ENCODE results near the gene RBP2. TPM values are rescaled to one million over a fixed set of nuclear protein-coding genes. Genes with fewer than 3 reads are reported as not detected.

The RBP2 gene
- not detected for polyA plus RNA-seq (2013, experiment 1 of 4)
- polyA plus RNA-seq (2013, experiment 2 of 4), result not detected
- polyA plus RNA-seq (2013, experiment 3 of 4), result not detected
- polyA plus RNA-seq (2013, experiment 4 of 4), result not detected

- H3K36me3 ChIP-seq (ENCODE audit: control insufficient read depth, insufficient read depth, low read length), result no peaks in the 10 kb centered on the region
- H3K27me3 ChIP-seq (ENCODE audit: control insufficient read depth, insufficient read depth, low read length, poor library complexity, severe bottlenecking), result no peaks in the 10 kb centered on the region
- H3K4me1 ChIP-seq (ENCODE audit: control insufficient read depth, insufficient read depth, low read length), result no peaks in the 10 kb centered on the region
- H3K4me3 ChIP-seq (ENCODE audit: insufficient read depth, low read depth, low read length), result no peak within 1 kb of the TSS
- no peaks in the 10 kb centered on the region for H3K9me3 ChIP-seq (ENCODE audit: control insufficient read depth, low read length)
- no peak within 1 kb of the TSS for H3K27ac ChIP-seq (ENCODE audit: insufficient read depth, low read depth, low read length, poor library complexity, severe bottlenecking)
- WGBS, 2 experiments, result 91 to 93% methylated on average over 4 of the region's 4 CpGs
These were observed at the start of gene RBP2 for GRCh38 chr3:139476348-139476747. Gene RBP2, minus strand, starts transcription at chr3:139476516. Its CDS starts 57 bp downstream, at chr3:139476459.

- H3K36me3 ChIP-seq (ENCODE audit: control insufficient read depth, insufficient read depth, low read length), result no peaks in the 10 kb centered on the region
- 90% methylated on average over 7 of the region's 7 CpGs for WGBS, 2 experiments
- H3K27me3 ChIP-seq (ENCODE audit: control insufficient read depth, insufficient read depth, low read length, poor library complexity, severe bottlenecking), result no peaks in the 10 kb centered on the region
- H3K4me3 ChIP-seq (ENCODE audit: insufficient read depth, low read depth, low read length), result no peak overlapping the region
- H3K9me3 ChIP-seq (ENCODE audit: control insufficient read depth, low read length), result no peaks in the 10 kb centered on the region
- H3K4me1 ChIP-seq (ENCODE audit: control insufficient read depth, insufficient read depth, low read length), result peaks cover 6% of the 10 kb centered on the region
- H3K27ac ChIP-seq (ENCODE audit: insufficient read depth, low read depth, low read length, poor library complexity, severe bottlenecking), result no peak overlapping the region
These were observed 48.7 kb upstream of the RBP2 start for GRCh38 chr3:139524841-139525636.

- no peak overlapping the region for H3K27ac ChIP-seq (ENCODE audit: insufficient read depth, low read depth, low read length, poor library complexity, severe bottlenecking)
- H3K4me1 ChIP-seq (ENCODE audit: control insufficient read depth, insufficient read depth, low read length), result peaks cover 6% of the 10 kb centered on the region
- no peak overlapping the region for H3K4me3 ChIP-seq (ENCODE audit: insufficient read depth, low read depth, low read length)
- H3K27me3 ChIP-seq (ENCODE audit: control insufficient read depth, insufficient read depth, low read length, poor library complexity, severe bottlenecking), result no peaks in the 10 kb centered on the region
- no peaks in the 10 kb centered on the region for H3K9me3 ChIP-seq (ENCODE audit: control insufficient read depth, low read length)
- no peaks in the 10 kb centered on the region for H3K36me3 ChIP-seq (ENCODE audit: control insufficient read depth, insufficient read depth, low read length)
- 0% methylated on average over 1 of the region's 1 CpG for WGBS, 2 experiments
These were observed 47.4 kb upstream of the RBP2 start for GRCh38 chr3:139523718-139524117.

GRCh38 chr3:139523166-139523565 lies 46.9 kb upstream of the RBP2 start:
- H3K4me3 ChIP-seq (ENCODE audit: insufficient read depth, low read depth, low read length), result no peak overlapping the region

GRCh38 chr3:139522421-139522820 lies 46.1 kb upstream of the RBP2 start:
- Histone ChIP-seq H3K27me3 (ENCODE audit: control insufficient read depth, insufficient read depth, low read length, poor library complexity, severe bottlenecking) (no peaks in the 10 kb centered on the region), H3K4me3 (ENCODE audit: insufficient read depth, low read depth, low read length) (no peak overlapping the region), H3K9me3 (ENCODE audit: control insufficient read depth, low read length) (no peaks in the 10 kb centered on the region), H3K4me1 (ENCODE audit: control insufficient read depth, insufficient read depth, low read length) (peaks cover 6% of the 10 kb centered on the region), H3K27ac (ENCODE audit: insufficient read depth, low read depth, low read length, poor library complexity, severe bottlenecking) (no peak overlapping the region), H3K36me3 (ENCODE audit: control insufficient read depth, insufficient read depth, low read length) (no peaks in the 10 kb centered on the region)
- WGBS, 2 experiments, result 47 to 50% methylated on average over 2 of the region's 2 CpGs

More at GRCh38 chr3:139523166-139523565, 46.9 kb upstream of the RBP2 start:
- no peak overlapping the region for H3K27ac ChIP-seq (ENCODE audit: insufficient read depth, low read depth, low read length, poor library complexity, severe bottlenecking)
- no peaks in the 10 kb centered on the region for H3K9me3 ChIP-seq (ENCODE audit: control insufficient read depth, low read length)
- no peaks in the 10 kb centered on the region for H3K27me3 ChIP-seq (ENCODE audit: control insufficient read depth, insufficient read depth, low read length, poor library complexity, severe bottlenecking)
- H3K36me3 ChIP-seq (ENCODE audit: control insufficient read depth, insufficient read depth, low read length), result no peaks in the 10 kb centered on the region
- 95 to 99% methylated on average over 5 of the region's 5 CpGs for WGBS, 2 experiments
- peaks cover 6% of the 10 kb centered on the region for H3K4me1 ChIP-seq (ENCODE audit: control insufficient read depth, insufficient read depth, low read length)

GRCh38 chr3:139521816-139522215 lies 45.5 kb upstream of the RBP2 start:
- no peak overlapping the region for H3K4me3 ChIP-seq (ENCODE audit: insufficient read depth, low read depth, low read length)
- 100% methylated on average over 1 of the region's 1 CpG for WGBS, 2 experiments
- H3K9me3 ChIP-seq (ENCODE audit: control insufficient read depth, low read length), result no peaks in the 10 kb centered on the region
- H3K36me3 ChIP-seq (ENCODE audit: control insufficient read depth, insufficient read depth, low read length), result no peaks in the 10 kb centered on the region
- no peaks in the 10 kb centered on the region for H3K27me3 ChIP-seq (ENCODE audit: control insufficient read depth, insufficient read depth, low read length, poor library complexity, severe bottlenecking)
- H3K4me1 ChIP-seq (ENCODE audit: control insufficient read depth, insufficient read depth, low read length), result peaks cover 6% of the 10 kb centered on the region
- no peak overlapping the region for H3K27ac ChIP-seq (ENCODE audit: insufficient read depth, low read depth, low read length, poor library complexity, severe bottlenecking)

- Histone ChIP-seq H3K27ac (ENCODE audit: insufficient read depth, low read depth, low read length, poor library complexity, severe bottlenecking) (no peak overlapping the region), H3K36me3 (ENCODE audit: control insufficient read depth, insufficient read depth, low read length) (no peaks in the 10 kb centered on the region), H3K9me3 (ENCODE audit: control insufficient read depth, low read length) (no peaks in the 10 kb centered on the region), H3K4me3 (ENCODE audit: insufficient read depth, low read depth, low read length) (no peak overlapping the region), H3K4me1 (ENCODE audit: control insufficient read depth, insufficient read depth, low read length) (peaks cover 6% of the 10 kb centered on the region), H3K27me3 (ENCODE audit: control insufficient read depth, insufficient read depth, low read length, poor library complexity, severe bottlenecking) (no peaks in the 10 kb centered on the region)
- WGBS, 2 experiments, result 100% methylated on average over 2 of the region's 3 CpGs; no CpG with 5 or more reads in 1 of the 2 experiments
These were observed 44.8 kb upstream of the RBP2 start for GRCh38 chr3:139521144-139521543.

- Histone ChIP-seq H3K27ac (ENCODE audit: insufficient read depth, low read depth, low read length, poor library complexity, severe bottlenecking) (no peak overlapping the region), H3K9me3 (ENCODE audit: control insufficient read depth, low read length) (no peaks in the 10 kb centered on the region), H3K4me3 (ENCODE audit: insufficient read depth, low read depth, low read length) (no peak overlapping the region), H3K27me3 (ENCODE audit: control insufficient read depth, insufficient read depth, low read length, poor library complexity, severe bottlenecking) (no peaks in the 10 kb centered on the region), H3K36me3 (ENCODE audit: control insufficient read depth, insufficient read depth, low read length) (no peaks in the 10 kb centered on the region), H3K4me1 (ENCODE audit: control insufficient read depth, insufficient read depth, low read length) (peaks cover 6% of the 10 kb centered on the region)
- 89 to 93% methylated on average over 7 of the region's 7 CpGs for WGBS, 2 experiments
These were observed 43.9 kb upstream of the RBP2 start for GRCh38 chr3:139519998-139520737.

GRCh38 chr3:139518926-139519842 lies 42.9 kb upstream of the RBP2 start:
- Histone ChIP-seq H3K9me3 (ENCODE audit: control insufficient read depth, low read length) (no peaks in the 10 kb centered on the region), H3K36me3 (ENCODE audit: control insufficient read depth, insufficient read depth, low read length) (no peaks in the 10 kb centered on the region), H3K4me3 (ENCODE audit: insufficient read depth, low read depth, low read length) (no peak overlapping the region), H3K27ac (ENCODE audit: insufficient read depth, low read depth, low read length, poor library complexity, severe bottlenecking) (no peak overlapping the region), H3K4me1 (ENCODE audit: control insufficient read depth, insufficient read depth, low read length) (peaks cover 4% of the 10 kb centered on the region), H3K27me3 (ENCODE audit: control insufficient read depth, insufficient read depth, low read length, poor library complexity, severe bottlenecking) (no peaks in the 10 kb centered on the region)
- WGBS, 2 experiments, result 88 to 91% methylated on average over 9 of the region's 9 CpGs
